Liver (tissue), 9 donors: Measurements from ENCODE around the gene SLC2A4. TPM values are rescaled to one million over a fixed set of nuclear protein-coding genes. Genes with fewer than 3 reads are reported as not detected.
A peak's percentile ranks its signal among the peaks of the same experiment; 100 is the strongest.

ENCODE experiments used
- DNase-seq: peaks from one replicate; pipeline ENCODE4 v3.0.0-alpha.2; 2017; ENCODE audit warnings: low spot score
- H3K27ac ChIP-seq, 2 donors: one replicate each; pipeline ENCODE4 v1.7.0; 2013; ENCODE audit warnings: inconsistent platforms in 2 of 2, low read length in 2 of 2, control low read depth in 1 of 2, low read depth in 1 of 2, mild to moderate bottlenecking in 1 of 2
- H3K27me3 ChIP-seq, 4 donors: one replicate each; pipeline versions ENCODE4 v1.6.1 to v1.7.0; 2013; ENCODE audit warnings: low read length in 3 of 4, inconsistent platforms in 1 of 4, mild to moderate bottlenecking in 1 of 4, moderate library complexity in 1 of 4; ENCODE audit not compliant: control insufficient read depth in 4 of 4, insufficient read depth in 4 of 4
- H3K36me3 ChIP-seq, 4 donors: one replicate each; pipeline versions ENCODE4 v1.6.1 to v1.7.0; 2013; ENCODE audit warnings: low read length in 3 of 4, mild to moderate bottlenecking in 3 of 4, low read depth in 1 of 4, moderate library complexity in 1 of 4; ENCODE audit not compliant: control insufficient read depth in 4 of 4, insufficient read depth in 3 of 4
- H3K4me1 ChIP-seq, 4 donors: one replicate each; pipeline versions ENCODE4 v1.6.1 to v1.7.0; 2013; ENCODE audit warnings: low read length in 3 of 4, mild to moderate bottlenecking in 3 of 4, moderate library complexity in 1 of 4; ENCODE audit not compliant: control insufficient read depth in 4 of 4, insufficient read depth in 4 of 4
- H3K4me3 ChIP-seq, 3 donors: one replicate each; pipeline versions ENCODE4 v1.6.1 to v1.7.0; 2013; ENCODE audit warnings: low read length in 3 of 3, control low read depth in 1 of 3, low read depth in 1 of 3, mild to moderate bottlenecking in 1 of 3
- H3K9ac ChIP-seq, 2 donors: one replicate each; pipeline ENCODE4 v1.7.0; 2013; ENCODE audit warnings: low read length in 2 of 2, mild to moderate bottlenecking in 2 of 2, moderate library complexity in 2 of 2, control low read depth in 1 of 2, low read depth in 1 of 2
- H3K9me3 ChIP-seq, 4 donors: one replicate each; pipeline versions ENCODE4 v1.6.1 to v1.7.0; 2013; ENCODE audit warnings: low read length in 3 of 4; ENCODE audit not compliant: control insufficient read depth in 4 of 4
- CTCF ChIP-seq: fragments of 150-350 bp; IDR thresholded peaks from 2 replicates; pipeline ENCODE4 v1.5.1; 2017; ENCODE audit warnings: improper control_type of control experiment, low read depth, low read length; ENCODE audit not compliant: missing input control
- EGR1 ChIP-seq, 2 donors: IDR thresholded peaks; 2 replicates each; pipeline ENCODE4 v1.6.1; 2016 to 2018; ENCODE audit warnings: antibody characterized with exemption in 2 of 2, low read depth in 2 of 2
- FOXA1 ChIP-seq: IDR thresholded peaks from 2 replicates; pipeline ENCODE4 v1.6.1; 2016; ENCODE audit warnings: antibody characterized with exemption
- GABPA ChIP-seq, 2 donors: IDR thresholded peaks in 1 of 2; conservative IDR thresholded peaks in 1 of 2; 2 replicates each; pipeline ENCODE4 v1.6.1; 2016; ENCODE audit warnings: antibody characterized with exemption in 2 of 2, mild to moderate bottlenecking in 1 of 2, moderate library complexity in 1 of 2
- HNF4A ChIP-seq, 2 donors: conservative IDR thresholded peaks; 2 replicates each; pipeline ENCODE4 v1.6.1; 2016; ENCODE audit warnings: antibody characterized with exemption in 2 of 2, mild to moderate bottlenecking in 2 of 2
- HNF4G ChIP-seq: IDR thresholded peaks from 2 replicates; pipeline ENCODE4 v1.6.1; 2016; ENCODE audit warnings: antibody characterized with exemption
- MAX ChIP-seq: IDR thresholded peaks from 2 replicates; pipeline ENCODE4 v1.6.1; 2016; ENCODE audit warnings: antibody characterized with exemption
- NR2F2 ChIP-seq: IDR thresholded peaks from 2 replicates; pipeline ENCODE4 v1.6.1; 2016; ENCODE audit warnings: antibody characterized with exemption
- REST ChIP-seq: IDR thresholded peaks from 2 replicates; pipeline ENCODE4 v1.6.1; 2016; ENCODE audit warnings: antibody characterized with exemption, mild to moderate bottlenecking
- RXRA ChIP-seq, 2 donors: IDR thresholded peaks; 2 replicates each; pipeline ENCODE4 v1.6.1; 2017 to 2018; ENCODE audit warnings: antibody characterized with exemption in 2 of 2, mild to moderate bottlenecking in 1 of 2
- SP1 ChIP-seq: IDR thresholded peaks from 2 replicates; pipeline ENCODE4 v1.6.1; 2018; ENCODE audit warnings: antibody characterized with exemption, mild to moderate bottlenecking
- YY1 ChIP-seq: IDR thresholded peaks from 2 replicates; pipeline ENCODE4 v1.6.1; 2016; ENCODE audit warnings: antibody characterized with exemption, mild to moderate bottlenecking
- ZBTB33 ChIP-seq: IDR thresholded peaks from 2 replicates; pipeline ENCODE4 v1.6.1; 2016; ENCODE audit warnings: antibody characterized with exemption
- WGBS: extraction: QIAGEN DNeasy Blood & Tissue Kit; methylation state at CpG from one replicate; pipeline ENCODE4 v1.1.7; 2013; 5-methylcytosine and 5-hydroxymethylcytosine counted together
- polyA plus RNA-seq, 2 donors: library from polyadenylated mRNA; stranded (reverse) in 1 of 2; unstranded in 1 of 2; fragments of 200-250 nt in 1 of 2; fragments of >200 nt in 1 of 2; fragmentation: Nextera tagmentation in 1 of 2; extraction: Ambion mirVana in 1 of 2; gene quantifications; one replicate each; pipeline versions ENCODE4 v1.2.1 to v1.2.3, GENCODE V29; 2013 to 2015
- total RNA-seq, 2 donors: library from RNA; depleted of rRNA; stranded (reverse); fragments of >200 nt; gene quantifications; one replicate each; pipeline ENCODE4 v1.2.3, GENCODE V29; 2014
- donor health status: healthy.
- donor health status: healthy.
- donor health status: healthy.
- donor health status: healthy.
- donor health status: healthy.

The SLC2A4 gene
- total and polyA plus RNA-seq, 4 donors = 0.42 to 10.6 (median 1.6) TPM

- Histone ChIP-seq H3K27me3 (no peaks in the 10 kb centered on the region), H3K36me3 (peaks cover 0 to 18% (median 6%) of the 10 kb centered on the region in 4 donors), H3K9ac (peak overlapping the region; percentile 57 to 68), H3K4me3 (peak overlapping the region; percentile 70 to 93 (median 84)), H3K4me1 (peaks cover 8 to 22% (median 15%) of the 10 kb centered on the region in 4 donors), H3K9me3 (no peaks in the 10 kb centered on the region), H3K27ac (peak overlapping the region; percentile 65 to 82)
- peak; percentile 95 for DNase-seq
- TF ChIP-seq NR2F2 = peak; percentile 43
- peak in 1 of 2 donors; percentile 75 for TF ChIP-seq GABPA (IDR thresholded peaks at IDR 0.05 in 1 of 2, conservative IDR thresholded peaks at IDR 0.05 in 1 of 2)
- TF ChIP-seq FOXA1 = peak; percentile 12
- no peak for TF ChIP-seq EGR1 (IDR thresholded peaks at IDR 0.05; ENCODE audit: low read depth in 2 of 2)
- peak; percentile 69 for TF ChIP-seq SP1
- TF ChIP-seq HNF4A (conservative IDR thresholded peaks at IDR 0.05) = peak in 1 of 2 donors; percentile 46
- peak; percentile 52 to 73 for TF ChIP-seq RXRA (IDR thresholded peaks at IDR 0.05)
- peak; percentile 92 for TF ChIP-seq YY1
- peak; percentile 9 for TF ChIP-seq ZBTB33
- TF ChIP-seq CTCF = no peak
- TF ChIP-seq HNF4G = no peak
- TF ChIP-seq REST = peak; percentile 46
- under 1% methylated on average over 43 of the region's 43 CpGs for WGBS
Measured at GRCh38 chr17:7329374-7329996, 48.0 kb downstream of the SLC2A4 start.

- peak overlapping the region in 1 of 2 donors; percentile 68 for H3K9ac ChIP-seq
- peaks cover 8 to 22% (median 15%) of the 10 kb centered on the region in 4 donors for H3K4me1 ChIP-seq
- no peak for TF ChIP-seq ZBTB33
- no peak for TF ChIP-seq CTCF
- TF ChIP-seq MAX = no peak
- TF ChIP-seq GABPA (IDR thresholded peaks at IDR 0.05 in 1 of 2, conservative IDR thresholded peaks at IDR 0.05 in 1 of 2) = no peak
- no peak for TF ChIP-seq RXRA (IDR thresholded peaks at IDR 0.05)
- TF ChIP-seq SP1 = no peak
- no peak for TF ChIP-seq YY1
Measured at GRCh38 chr17:7329997-7330637, 48.6 kb downstream of the SLC2A4 start.

More at GRCh38 chr17:7329997-7330637, 48.6 kb downstream of the SLC2A4 start:
- Histone ChIP-seq H3K27me3 (no peaks in the 10 kb centered on the region), H3K9me3 (no peaks in the 10 kb centered on the region), H3K27ac (peak overlapping the region; percentile 65 to 82), H3K36me3 (peaks cover 0 to 14% (median 4%) of the 10 kb centered on the region in 4 donors), H3K4me3 (peak overlapping the region; percentile 70 to 93 (median 84))
- 1% methylated on average over 34 of the region's 34 CpGs for WGBS
- DNase-seq = peak; percentile 85
